Endometrium (tissue), 2 donors: ENCODE measurements around the gene CHD9NB.

ENCODE experiments used
- FAIRE-seq: peaks from 2 replicates; lab custom pipeline; 2012; peaks lifted over from hg19 to GRCh38; lab: Jason Lieb, UNC
- donor health status: control.
- donor health status: control.

The CHD9NB gene

GRCh38 chr16:53052519-53053501 lies at the start of gene CHD9NB:
Gene CHD9NB, minus strand, starts transcription at chr16:53052897. Its CDS starts 8,739 bp downstream, at chr16:53044158.
- FAIRE-seq: no peak

GRCh38 chr16:53100889-53101288 lies 48.2 kb upstream of the CHD9NB start:
- FAIRE-seq: no peak

- FAIRE-seq: no peak
These were observed 47.5 kb upstream of the CHD9NB start for GRCh38 chr16:53100131-53100748.

- peak; percentile 18 for FAIRE-seq
These were observed 46.8 kb upstream of the CHD9NB start for GRCh38 chr16:53099318-53100130.

- no peak for FAIRE-seq
These were observed 46.0 kb upstream of the CHD9NB start for GRCh38 chr16:53098526-53099317.

GRCh38 chr16:53097190-53097589 lies 44.5 kb upstream of the CHD9NB start:
- no peak for FAIRE-seq

DNA sequence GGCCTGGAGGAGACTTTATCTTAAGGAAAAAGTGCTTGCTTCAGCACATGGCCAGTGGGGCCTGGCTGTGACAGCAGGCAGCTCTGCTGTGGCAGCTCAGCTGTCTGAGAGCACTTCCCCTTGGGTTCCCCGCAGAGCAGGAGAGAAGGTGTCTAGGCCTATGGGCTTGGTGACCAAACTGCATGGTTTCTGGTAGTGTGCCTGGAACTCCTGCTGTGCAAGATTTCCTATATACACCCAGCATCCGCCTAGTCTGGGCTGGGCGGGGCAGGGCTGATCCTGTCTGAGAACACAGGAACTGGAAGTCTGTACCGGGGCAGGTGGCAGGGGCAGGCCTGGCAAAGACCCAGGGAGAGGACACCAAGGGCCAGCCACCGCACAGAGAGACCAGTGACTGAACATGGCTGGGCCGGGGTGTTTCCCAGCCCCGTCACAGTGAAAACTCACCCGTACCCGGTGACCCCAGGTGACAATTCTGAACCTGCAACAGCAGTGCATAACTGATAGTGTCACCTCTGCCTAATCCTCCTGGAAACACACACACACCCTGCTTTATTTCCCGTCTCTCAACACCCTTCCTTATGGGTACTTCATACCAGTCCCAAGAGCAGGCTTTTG lies 41.4 kb upstream of the CHD9NB start:
- FAIRE-seq: no peak

GRCh38 chr16:53093162-53093744 lies 40.6 kb upstream of the CHD9NB start:
- FAIRE-seq: no peak

- FAIRE-seq: no peak
These were observed 39.6 kb upstream of the CHD9NB start for GRCh38 chr16:53092284-53092683.

GRCh38 chr16:53091466-53092211 lies 38.9 kb upstream of the CHD9NB start:
- no peak for FAIRE-seq

GRCh38 chr16:53090591-53091411 lies 38.1 kb upstream of the CHD9NB start:
- peak; percentile 70 for FAIRE-seq

DNA sequence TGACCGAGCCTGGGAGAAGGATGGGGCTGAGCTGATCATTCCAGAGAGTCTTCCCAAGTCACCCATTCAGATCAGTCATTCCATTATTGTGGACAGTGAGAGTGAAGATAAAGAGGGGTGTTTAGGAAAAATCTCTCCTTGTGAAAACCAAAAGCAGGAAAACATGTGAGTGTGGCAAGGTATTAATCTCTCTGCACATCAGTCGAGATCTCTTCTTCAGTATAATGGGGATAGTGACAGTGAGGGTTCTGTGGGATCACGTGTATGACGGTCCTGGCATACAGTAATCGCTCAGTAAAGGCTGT lies 37.5 kb upstream of the CHD9NB start:
- no peak for FAIRE-seq

- no peak for FAIRE-seq
These were observed 37.0 kb upstream of the CHD9NB start for GRCh38 chr16:53089434-53090285.

DNA sequence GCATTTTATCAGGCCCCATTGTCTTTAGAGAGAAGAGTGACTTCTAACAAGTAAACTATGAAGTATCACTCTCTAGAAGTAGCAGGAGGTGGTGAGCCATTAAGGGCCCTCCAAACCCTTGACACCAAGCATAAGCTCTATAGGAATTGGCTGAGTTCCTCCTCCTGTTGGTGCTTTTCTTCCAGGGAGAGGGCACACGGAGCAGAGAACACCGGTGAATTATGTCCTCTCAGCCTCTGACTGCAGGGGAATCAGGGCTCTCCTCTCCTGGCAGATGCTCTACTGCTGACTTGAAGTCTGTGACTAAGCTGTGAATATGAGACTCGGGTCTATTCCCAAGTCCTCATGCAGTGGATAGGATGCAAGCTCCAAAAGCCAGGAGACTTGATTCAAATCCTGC lies 34.4 kb upstream of the CHD9NB start:
- no peak for FAIRE-seq

DNA sequence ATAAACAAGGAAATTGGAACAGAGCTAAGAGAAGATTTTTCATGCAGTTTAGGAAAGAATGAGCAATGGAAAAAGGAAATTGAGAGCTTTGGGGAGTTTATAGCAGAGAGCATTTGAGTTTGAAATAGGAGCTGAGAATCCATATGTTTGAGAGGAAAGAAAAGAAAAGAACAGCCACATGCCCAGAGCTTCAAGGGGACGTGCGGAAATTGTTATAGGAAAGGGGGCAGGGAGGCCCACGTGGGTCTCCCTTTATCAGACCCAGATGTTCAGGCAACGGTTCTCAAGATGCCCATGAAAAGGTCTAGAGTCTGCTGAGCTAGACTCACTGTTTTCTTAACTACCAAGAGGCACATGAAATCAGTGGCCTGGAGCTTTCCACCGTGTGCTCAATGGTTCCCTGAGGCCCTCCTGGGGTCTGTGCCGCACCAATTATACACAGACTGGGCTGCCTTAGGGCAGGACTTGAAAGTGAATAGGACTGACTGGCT lies 33.3 kb upstream of the CHD9NB start:
- FAIRE-seq: no peak

DNA sequence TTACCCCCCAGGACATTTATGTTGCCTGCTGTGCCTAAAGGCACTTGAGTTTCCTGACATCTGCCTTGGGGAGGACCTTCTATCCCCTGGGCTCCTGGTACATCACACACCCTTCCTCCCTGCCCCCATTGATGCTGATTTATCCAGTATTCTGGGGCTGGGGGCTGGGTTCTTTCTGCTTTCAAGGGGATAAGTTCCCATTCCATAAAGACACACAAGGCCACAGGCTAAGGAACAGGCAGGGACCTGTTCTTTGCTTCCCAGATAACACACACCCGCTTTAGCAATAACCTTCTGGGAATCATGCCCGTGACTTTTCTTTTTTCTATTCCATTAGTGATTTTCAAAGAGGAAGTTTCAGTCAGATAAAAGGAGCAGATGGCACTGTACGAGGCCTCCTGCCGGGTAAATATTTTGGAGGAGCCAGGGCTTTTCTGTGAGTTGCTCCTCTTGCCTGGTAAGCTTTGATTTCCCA lies 32.7 kb upstream of the CHD9NB start:
- FAIRE-seq: no peak

DNA sequence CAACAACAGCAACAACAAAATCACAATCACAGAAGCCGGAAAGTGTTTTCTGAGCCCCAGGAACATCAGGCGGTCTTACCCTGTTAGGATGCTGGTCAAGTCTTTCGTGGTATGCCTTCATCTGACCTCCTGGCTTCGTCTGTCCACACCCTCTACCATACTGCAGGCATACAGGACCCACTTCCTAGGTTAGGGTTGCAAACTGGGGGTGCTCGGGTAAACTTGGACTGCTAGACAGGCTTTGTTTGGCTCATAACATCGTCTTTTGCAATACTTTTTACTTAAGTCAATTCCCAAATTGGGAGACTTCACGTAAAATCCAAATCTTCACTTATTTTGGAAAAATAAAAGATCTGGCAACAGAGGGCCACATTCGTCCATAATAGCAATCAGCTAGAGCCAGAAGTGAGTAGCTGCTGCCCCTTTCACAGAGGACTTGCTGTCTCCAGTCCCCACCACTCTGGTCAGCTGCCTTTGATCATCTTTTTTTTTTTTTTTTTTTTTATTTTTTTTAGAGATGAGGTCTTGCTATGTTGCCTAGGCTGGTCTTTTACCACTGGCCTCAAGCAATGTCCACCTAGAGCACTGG lies 32.1 kb upstream of the CHD9NB start:
- no peak for FAIRE-seq

- no peak for FAIRE-seq
These were observed 31.4 kb upstream of the CHD9NB start for GRCh38 chr16:53084141-53084541.
